Measurements from ENCODE around the gene GLA. TPM values are rescaled to one million over a fixed set of nuclear protein-coding genes. Genes with fewer than 3 reads are reported as not detected.
A peak's percentile ranks its signal among the peaks of the same experiment; 100 is the strongest.

GLA gene
- total RNA-seq, 4 donors from 2014 or later, result 13.4 to 16.3 (median 14.6) TPM

- Histone ChIP-seq H3K27me3 (no peaks in the 10 kb centered on the region), H3K36me3 (no peaks in the 10 kb centered on the region), H3K9me3 (no peaks in the 10 kb centered on the region), H3K4me1 (no peaks in the 10 kb centered on the region), H3K4me3 (peak within 1 kb of the TSS in 1 of 4 donors; percentile 11), H3K27ac (no peak within 1 kb of the TSS)
- ATAC-seq (no peak), DNase-seq (no peak)
- in situ Hi-C loops (cut with MboI; ENCODE audit: low sequenced_read_pairs in 4 of 4), result no loop called here
- intact Hi-C loops (cut with DNase I; ENCODE audit: low total_unique reads), result no loop called here
- TF ChIP-seq CTCF (IDR thresholded peaks at IDR 0.05 in 4 of 5, conservative IDR thresholded peaks at IDR 0.05 in 1 of 5) (no peak), POLR2A (IDR thresholded peaks at IDR 0.05) (no peak)
Observed at GRCh38 chrX:101385795-101386541, 21.8 kb downstream of the GLA start, which contains the start of gene BTK. Gene BTK, minus strand, starts transcription at chrX:101386191. Its CDS starts 10,907 bp downstream, at chrX:101375284.

DNA sequence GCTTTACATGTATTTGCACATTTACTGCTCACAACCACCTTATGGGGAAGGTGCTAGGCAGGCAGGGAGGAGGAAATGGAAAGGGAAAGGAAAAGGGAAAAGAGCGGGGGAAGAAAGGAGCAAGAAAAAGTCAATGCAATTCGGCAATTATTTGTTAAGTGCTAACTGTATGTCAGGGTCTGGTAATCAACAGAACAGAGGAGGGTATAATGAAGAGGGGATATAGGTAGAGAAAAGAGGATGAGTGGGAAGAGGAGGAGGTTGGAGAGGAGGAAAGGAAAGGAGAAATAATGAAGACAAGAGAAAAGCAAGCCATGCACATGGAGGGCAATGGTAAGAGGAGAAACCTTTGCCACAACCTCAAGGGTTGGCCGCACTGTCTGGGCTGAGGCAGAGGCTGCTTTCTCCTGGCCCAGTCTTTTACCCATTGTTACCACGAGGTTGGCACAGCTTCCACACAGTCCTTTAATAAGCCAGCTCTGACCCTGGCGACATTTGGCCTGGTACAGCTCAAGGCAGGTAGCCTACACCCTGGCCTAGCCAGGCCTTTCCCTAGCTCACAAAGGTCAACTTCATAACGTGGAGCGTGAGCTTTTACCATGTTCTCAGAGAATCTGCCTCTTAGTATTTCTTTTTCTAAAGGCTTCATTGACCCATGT lies 22.6 kb downstream of the GLA start:
- no peak for TF ChIP-seq CTCF (IDR thresholded peaks at IDR 0.05 in 4 of 5, conservative IDR thresholded peaks at IDR 0.05 in 1 of 5)
- no peak for TF ChIP-seq POLR2A (IDR thresholded peaks at IDR 0.05)
- H3K36me3 ChIP-seq, result no peaks in the 10 kb centered on the region
- intact Hi-C loops (cut with DNase I; ENCODE audit: low total_unique reads), result no loop called here
- in situ Hi-C loops (cut with MboI; ENCODE audit: low sequenced_read_pairs in 4 of 4), result no loop called here
- H3K27ac ChIP-seq, result no peak overlapping the region
- no peaks in the 10 kb centered on the region for H3K27me3 ChIP-seq
- H3K4me1 ChIP-seq, result no peaks in the 10 kb centered on the region
- H3K9me3 ChIP-seq, result no peaks in the 10 kb centered on the region
- DNase-seq, result no peak
- H3K4me3 ChIP-seq, result no peak overlapping the region
- no peak for ATAC-seq

- H3K27ac ChIP-seq, result no peak overlapping the region
- no peaks in the 10 kb centered on the region for H3K9me3 ChIP-seq
- no peaks in the 10 kb centered on the region for H3K4me1 ChIP-seq
- no peak overlapping the region for H3K4me3 ChIP-seq
- no peak for ATAC-seq
- TF ChIP-seq CTCF (IDR thresholded peaks at IDR 0.05 in 4 of 5, conservative IDR thresholded peaks at IDR 0.05 in 1 of 5) (no peak), POLR2A (IDR thresholded peaks at IDR 0.05) (no peak)
- no peaks in the 10 kb centered on the region for H3K27me3 ChIP-seq
- in situ Hi-C loops (cut with MboI; ENCODE audit: low sequenced_read_pairs in 4 of 4), result no loop called here
- H3K36me3 ChIP-seq, result no peaks in the 10 kb centered on the region
- intact Hi-C loops (cut with DNase I; ENCODE audit: low total_unique reads), result no loop called here
- no peak for DNase-seq
Observed at GRCh38 chrX:101383679-101384205, 24.0 kb downstream of the GLA start.

DNA sequence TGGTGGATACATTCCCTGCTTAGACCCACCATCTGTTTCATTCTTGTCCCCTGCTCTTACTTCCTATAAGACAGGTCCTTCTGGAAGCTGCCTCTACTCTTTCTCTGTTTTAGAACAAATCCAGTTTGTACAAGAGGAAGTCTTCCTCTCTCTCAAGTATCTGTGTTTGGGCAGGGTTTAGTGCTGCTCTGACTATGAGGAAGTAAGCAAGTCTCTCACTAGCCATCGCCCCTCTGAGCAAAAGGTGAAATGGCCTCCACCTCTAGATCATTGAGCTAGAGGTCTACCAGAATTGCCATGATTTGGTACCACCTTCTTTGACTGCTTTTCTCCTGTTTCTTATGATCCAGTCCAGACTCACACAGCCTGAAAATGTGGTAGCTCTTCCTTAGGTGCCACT lies 30.2 kb downstream of the GLA start:
- Histone ChIP-seq H3K27ac (no peak overlapping the region), H3K27me3 (no peaks in the 10 kb centered on the region), H3K9me3 (no peaks in the 10 kb centered on the region), H3K4me1 (no peaks in the 10 kb centered on the region), H3K36me3 (no peaks in the 10 kb centered on the region), H3K4me3 (no peak overlapping the region)
- intact Hi-C loops (cut with DNase I; ENCODE audit: low total_unique reads) (no loop called here), in situ Hi-C loops (cut with MboI; ENCODE audit: low sequenced_read_pairs in 4 of 4) (no loop called here)
- no peak for TF ChIP-seq CTCF (IDR thresholded peaks at IDR 0.05 in 4 of 5, conservative IDR thresholded peaks at IDR 0.05 in 1 of 5)
- TF ChIP-seq POLR2A (IDR thresholded peaks at IDR 0.05), result no peak
- DNase-seq, result no peak
- no peak for ATAC-seq

Measured in gastrocnemius medialis (tissue), 4 donors.